H1 (cell line): Measurements from ENCODE around the gene RSU1. TPM values are rescaled to one million over a fixed set of nuclear protein-coding genes. Genes with fewer than 3 reads are reported as not detected.

Source experiments
- ATF2 ChIP-seq: IDR thresholded peaks from 2 replicates; pipeline ENCODE4 v1.6.1; 2012; ENCODE audit warnings: low read length, inconsistent platforms
- CBX8 ChIP-seq: fragments of 300-800, 300-1000 bp; sonication (generic); IDR thresholded peaks from 2 replicates; pipeline ENCODE4 v1.7.1; 2016; ENCODE audit warnings: low read depth, low read length, borderline replicate concordance
- CHD7 ChIP-seq: fragments of 300-600 bp; sonication (generic); IDR thresholded peaks from 2 replicates; pipeline ENCODE4 v1.7.1; 2012; ENCODE audit warnings: low read length, moderate library complexity, mild to moderate bottlenecking, inconsistent platforms; ENCODE audit not compliant: insufficient replicate concordance
- HDAC2 ChIP-seq, 2 experiments: fragments of 300-600 bp in 1 of 2; sonication (generic) in 1 of 2; IDR thresholded peaks; 2 replicates each; pipeline ENCODE4 v1.6.1; 2011 to 2012; ENCODE audit warnings: low read depth in 2 of 2, low read length in 2 of 2, mild to moderate bottlenecking in 2 of 2, moderate library complexity in 2 of 2, borderline replicate concordance in 1 of 2, inconsistent platforms in 1 of 2
- PHF8 ChIP-seq: fragments of 200-600 bp; sonication (generic); conservative IDR thresholded peaks from 2 replicates; pipeline ENCODE4 v1.7.1; 2012; ENCODE audit warnings: low read depth, mild to moderate bottlenecking, inconsistent platforms, low read length, moderate library complexity
- RAD21 ChIP-seq, 2 experiments: IDR thresholded peaks in 1 of 2; conservative IDR thresholded peaks in 1 of 2; 2 replicates each; pipeline ENCODE4 v1.6.1; 2011; ENCODE audit warnings: low read depth in 2 of 2, low read length in 2 of 2, improper control_type of control experiment in 1 of 2, inconsistent platforms in 1 of 2, mild to moderate bottlenecking in 1 of 2, moderate library complexity in 1 of 2
- SIX5 ChIP-seq: IDR thresholded peaks from 2 replicates; pipeline ENCODE4 v1.6.1; 2011; ENCODE audit warnings: mild to moderate bottlenecking, low read depth, low read length
- polyA plus RNA-seq, 7 experiments: library from polyadenylated mRNA; depleted of rRNA in 3 of 7; stranded (reverse) in 5 of 7; unstranded in 2 of 7; fragments of >200 nt in 5 of 7; fragments of 200-250 nt in 2 of 7; gene quantifications; 1 replicate in 5 of 7; 2 replicates in 1 of 7; 4 replicates in 1 of 7; pipeline versions ENCODE4 v1.2.1 to v1.2.3, GENCODE V29; 2011 to 2013; ENCODE audit warnings: missing spikeins in 2 of 7, mixed read lengths in 2 of 7
- total RNA-seq: library from RNA; stranded (reverse); fragmentation: NEBNext Ultra II Directional; extraction: Animal tissue kit (Norgen Biotek cat#: 25700); gene quantifications from 2 replicates; pipeline ENCODE4 v1.2.1, GENCODE V29; 2021
- TF ChIP-seq, protein P1 (sequence below): IDR thresholded peaks from 2 replicates; pipeline ENCODE4 v1.6.1; 2012; ENCODE audit warnings: inconsistent platforms

Gene RSU1
- total and polyA plus RNA-seq, 2 of the 8 experiments (the other 6 are each of a cell fraction or from before 2014, with no cell fraction given), result 50.0 to 68.2 TPM

DNA sequence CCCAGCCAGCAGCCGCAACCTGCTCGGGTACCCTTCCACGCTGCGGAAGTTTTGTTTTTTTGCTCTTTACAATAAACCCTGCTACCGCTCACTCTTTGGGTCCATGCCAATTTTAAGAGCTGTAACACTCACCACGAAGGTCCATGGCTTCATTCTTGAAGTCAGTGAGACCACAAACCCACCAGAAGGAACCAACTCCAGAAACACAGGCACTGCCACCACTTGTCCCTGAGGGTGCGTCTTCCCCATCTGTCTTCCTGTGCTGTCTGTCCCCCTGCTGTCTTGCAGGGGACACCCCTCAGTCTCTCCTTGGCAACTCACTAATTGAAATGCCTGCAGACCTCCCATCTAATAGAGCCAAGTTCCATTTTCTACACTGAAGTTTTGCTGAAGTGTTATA is 48.5 kb upstream of the RSU1 start (continued):
- TF ChIP-seq CHD7 (no peak), HDAC2 (IDR thresholded peaks at IDR 0.05; ENCODE audit: borderline replicate concordance in 1 of 2, low read depth in 2 of 2, low read length in 2 of 2) (no peak), CBX8 (no peak), RAD21 (IDR thresholded peaks at IDR 0.05 in 1 of 2, conservative IDR thresholded peaks at IDR 0.05 in 1 of 2; ENCODE audit: low read depth in 2 of 2, low read length in 2 of 2) (no peak), ATF2 (no peak), PHF8 (no peak), SIX5 (no peak)
- TF ChIP-seq, protein P1, sequence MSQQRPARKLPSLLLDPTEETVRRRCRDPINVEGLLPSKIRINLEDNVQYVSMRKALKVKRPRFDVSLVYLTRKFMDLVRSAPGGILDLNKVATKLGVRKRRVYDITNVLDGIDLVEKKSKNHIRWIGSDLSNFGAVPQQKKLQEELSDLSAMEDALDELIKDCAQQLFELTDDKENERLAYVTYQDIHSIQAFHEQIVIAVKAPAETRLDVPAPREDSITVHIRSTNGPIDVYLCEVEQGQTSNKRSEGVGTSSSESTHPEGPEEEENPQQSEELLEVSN, result no peak
